Activated CD4-positive, alpha-beta T cell treated with anti-CD3 and anti-CD28 coated beads, Interleukin-10, Interleukin-2, amounts not matched to agents 100 ng/mL and 50 ng/mL, durations not matched to agents 16 hours and 8 hours (primary cell): ENCODE data around the gene OGFOD3.
"Not testable (repeated sequence)": the region's sequence is repeated elsewhere in the genome, so short reads cannot be mapped to it uniquely, and the experiment has no call there.

Experiments
- DNase-seq: peaks from one replicate; pipeline ENCODE4 v3.0.0-alpha.2; 2020

Gene OGFOD3

GRCh38 chr17:82386255-82386831 is 32.0 kb downstream of the OGFOD3 start:
- no peak for DNase-seq

DNA sequence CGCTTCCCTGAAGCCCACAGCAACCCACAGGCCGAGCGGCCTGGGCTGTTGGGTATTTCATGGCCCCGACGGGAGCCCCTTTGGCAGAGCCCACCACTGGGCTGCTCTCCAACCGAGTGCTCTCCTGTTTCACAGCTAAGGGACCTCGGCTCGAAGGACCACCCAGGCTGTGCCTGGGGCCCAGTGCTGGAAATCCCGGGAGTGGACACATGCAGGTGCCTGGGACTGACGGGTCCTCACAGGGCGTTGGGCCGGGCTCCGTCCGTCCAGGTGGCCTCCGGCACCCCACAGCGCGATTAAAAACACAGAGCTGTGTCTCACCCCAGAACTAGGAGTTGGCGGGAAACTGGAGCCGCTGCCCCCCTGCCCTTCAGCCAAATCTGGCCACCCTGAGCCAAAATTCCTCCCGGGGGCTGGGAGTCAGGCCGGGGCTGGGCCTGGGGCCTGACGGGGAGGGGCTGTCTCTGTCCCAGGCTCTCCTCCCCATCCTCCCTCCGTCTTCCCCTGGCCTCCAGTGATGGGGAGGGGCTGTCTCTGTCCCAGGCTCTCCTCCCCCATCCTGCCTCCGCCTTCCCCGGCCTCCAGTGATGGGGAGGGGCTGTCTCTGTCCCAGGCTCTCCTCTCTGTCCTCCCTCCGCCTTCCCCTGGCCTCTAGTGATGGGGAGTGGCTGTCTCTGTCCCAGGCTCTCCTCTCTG is 32.7 kb downstream of the OGFOD3 start:
- no peak for DNase-seq

- no peak for DNase-seq
Measured at GRCh38 chr17:82384730-82385481, 33.5 kb downstream of the OGFOD3 start.

- no peak for DNase-seq
Measured at GRCh38 chr17:82384051-82384729, 34.2 kb downstream of the OGFOD3 start.

DNA sequence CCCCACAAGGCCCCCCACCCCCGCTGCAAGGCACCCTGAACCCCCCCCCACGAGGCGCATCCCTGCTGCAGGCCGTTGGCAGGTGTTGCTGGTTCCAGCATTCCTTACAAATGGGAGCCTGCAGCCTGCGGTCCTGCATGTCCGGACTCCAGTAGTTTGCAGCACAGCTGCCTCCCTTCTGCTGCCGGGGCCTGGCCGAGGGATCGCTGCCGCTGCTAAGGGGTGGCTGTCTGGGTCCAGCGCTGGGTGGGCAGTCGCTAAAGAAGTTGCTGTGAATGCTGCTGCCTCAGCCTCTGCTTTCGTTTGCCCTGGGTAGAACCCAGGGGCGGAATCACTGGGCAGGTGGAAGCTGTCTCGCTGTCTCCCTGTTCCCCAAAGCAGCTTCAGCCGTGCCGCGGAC is 35.0 kb downstream of the OGFOD3 start:
- DNase-seq = no peak

DNA sequence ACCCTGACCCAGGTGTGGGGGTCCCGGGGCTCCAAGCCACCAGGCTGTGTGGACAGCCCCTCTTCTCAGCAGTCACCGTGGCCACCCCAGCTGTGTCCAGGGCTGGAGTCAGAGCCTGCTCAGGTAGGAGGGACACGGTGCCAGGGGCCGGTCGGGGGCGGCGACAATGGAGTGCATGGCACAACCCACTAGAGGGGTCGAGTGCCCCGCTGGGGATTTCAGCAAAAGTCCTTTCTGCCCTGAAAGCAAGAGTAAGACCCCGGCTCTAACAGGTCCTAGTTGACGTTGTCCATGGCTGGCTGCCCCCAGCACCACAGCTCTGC is 35.5 kb downstream of the OGFOD3 start:
- no peak for DNase-seq

GRCh38 chr17:82382220-82382932 is 36.0 kb downstream of the OGFOD3 start:
- DNase-seq = not testable (repeated sequence)

DNA sequence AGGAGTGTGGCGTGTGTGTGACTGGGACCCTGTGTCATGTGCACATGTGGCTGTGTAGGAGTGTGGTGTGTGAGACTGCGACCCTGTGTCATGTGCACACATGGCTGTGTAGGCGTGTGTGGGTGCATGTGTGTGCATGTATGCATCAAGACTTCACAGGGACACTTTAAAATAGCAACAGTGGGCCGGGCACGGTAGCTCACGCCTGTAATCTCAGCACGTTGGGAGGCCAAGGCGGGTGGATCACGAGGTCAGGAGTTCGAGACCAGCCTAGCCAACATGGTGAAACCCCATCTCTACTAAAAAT is 36.7 kb downstream of the OGFOD3 start:
- not testable (repeated sequence) for DNase-seq

GRCh38 chr17:82380860-82381702 is 37.3 kb downstream of the OGFOD3 start:
- no peak for DNase-seq

- DNase-seq = no peak
Measured at GRCh38 chr17:82378741-82379021, 39.7 kb downstream of the OGFOD3 start.

- no peak for DNase-seq
Measured at GRCh38 chr17:82377924-82378740, 40.3 kb downstream of the OGFOD3 start.

DNA sequence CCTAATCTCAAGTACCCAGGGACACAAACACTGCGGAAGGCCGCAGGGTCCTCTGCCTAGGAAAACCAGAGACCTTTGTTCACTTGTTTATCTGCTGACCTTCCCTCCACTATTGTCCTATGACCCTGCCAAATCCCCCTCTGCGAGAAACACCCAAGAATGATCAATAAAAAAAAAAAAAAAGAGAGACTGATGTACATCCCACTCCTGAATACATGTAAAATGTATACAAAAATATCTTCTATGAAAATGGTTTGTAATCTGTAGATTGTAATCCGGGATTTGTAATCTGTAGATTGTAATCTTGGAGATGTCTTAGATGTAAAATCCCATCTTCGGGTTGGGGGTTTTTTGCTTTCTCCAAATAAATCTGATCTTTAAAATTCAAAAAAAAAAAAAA is 41.1 kb downstream of the OGFOD3 start:
- not testable (repeated sequence) for DNase-seq

DNA sequence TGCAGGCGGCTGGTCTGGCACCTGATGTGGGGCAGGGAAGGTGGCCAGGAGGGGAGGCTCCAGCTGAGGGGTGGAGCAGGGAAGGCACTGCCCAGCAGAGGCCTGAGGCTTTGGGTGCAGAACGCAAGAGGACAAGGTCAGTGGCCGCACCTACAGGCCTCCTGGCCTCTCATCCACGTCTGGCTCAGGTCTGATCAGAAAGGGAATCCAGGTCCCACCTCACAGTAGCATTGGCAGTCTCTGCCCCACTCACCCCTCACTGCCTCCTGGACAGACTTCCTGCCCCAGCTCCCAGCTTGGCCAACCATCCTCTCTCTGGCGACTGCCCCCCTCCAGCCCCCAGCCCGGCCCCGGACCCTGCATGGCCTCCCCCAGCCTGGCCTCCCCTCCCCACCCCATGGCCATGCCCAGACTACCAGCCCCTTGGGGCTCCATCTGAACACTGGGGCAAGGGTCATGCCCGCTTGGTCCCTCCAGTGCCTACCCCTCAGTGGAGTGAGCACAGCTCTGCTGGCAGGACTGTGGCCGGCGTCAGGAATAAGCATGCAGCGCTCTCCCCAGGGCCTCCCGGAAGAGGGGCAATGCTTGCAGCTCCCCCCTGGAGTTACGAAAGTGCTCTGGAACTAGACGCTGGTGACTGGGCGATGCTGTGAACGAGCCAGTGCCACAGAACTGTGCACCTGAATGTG is 42.2 kb downstream of the OGFOD3 start:
- no peak for DNase-seq

- DNase-seq = no peak
Measured at GRCh38 chr17:82375359-82376041, 42.9 kb downstream of the OGFOD3 start.

- no peak for DNase-seq
Measured at GRCh38 chr17:82374626-82375331, 43.6 kb downstream of the OGFOD3 start.

GRCh38 chr17:82373731-82374625 is 44.4 kb downstream of the OGFOD3 start:
- no peak for DNase-seq

DNA sequence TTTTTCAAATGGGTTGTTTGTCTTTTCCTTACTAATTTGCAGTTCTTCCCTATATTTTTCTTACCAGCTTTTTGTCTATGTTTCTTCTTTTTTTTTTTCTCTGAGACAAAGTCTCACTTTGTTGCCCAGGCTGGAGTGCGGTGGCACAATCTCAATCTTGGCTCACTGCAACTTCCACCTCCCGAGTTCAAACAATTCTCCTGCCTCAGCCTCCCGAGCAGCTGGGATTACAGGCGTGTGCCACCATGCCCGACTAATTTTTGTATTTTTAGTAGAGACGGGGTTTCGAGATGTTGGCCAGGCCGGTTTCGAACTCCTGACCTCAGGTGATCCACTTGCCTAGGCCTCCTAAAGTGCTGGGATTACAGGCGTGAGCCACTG is 45.3 kb downstream of the OGFOD3 start:
- DNase-seq = not testable (repeated sequence)

GRCh38 chr17:82372249-82373071 is 45.9 kb downstream of the OGFOD3 start:
- no peak for DNase-seq
